GM18498 (cell line): Measurements from ENCODE around the gene MAL.

Experiments
- ATAC-seq: cut with Tn5 transposase; IDR thresholded peaks from one replicate; pipeline ENCODE4 v1.9.1; 2021; ENCODE audit warnings: mild to moderate bottlenecking, moderate library complexity; ENCODE audit not compliant: unreplicated experiment

The MAL gene

DNA sequence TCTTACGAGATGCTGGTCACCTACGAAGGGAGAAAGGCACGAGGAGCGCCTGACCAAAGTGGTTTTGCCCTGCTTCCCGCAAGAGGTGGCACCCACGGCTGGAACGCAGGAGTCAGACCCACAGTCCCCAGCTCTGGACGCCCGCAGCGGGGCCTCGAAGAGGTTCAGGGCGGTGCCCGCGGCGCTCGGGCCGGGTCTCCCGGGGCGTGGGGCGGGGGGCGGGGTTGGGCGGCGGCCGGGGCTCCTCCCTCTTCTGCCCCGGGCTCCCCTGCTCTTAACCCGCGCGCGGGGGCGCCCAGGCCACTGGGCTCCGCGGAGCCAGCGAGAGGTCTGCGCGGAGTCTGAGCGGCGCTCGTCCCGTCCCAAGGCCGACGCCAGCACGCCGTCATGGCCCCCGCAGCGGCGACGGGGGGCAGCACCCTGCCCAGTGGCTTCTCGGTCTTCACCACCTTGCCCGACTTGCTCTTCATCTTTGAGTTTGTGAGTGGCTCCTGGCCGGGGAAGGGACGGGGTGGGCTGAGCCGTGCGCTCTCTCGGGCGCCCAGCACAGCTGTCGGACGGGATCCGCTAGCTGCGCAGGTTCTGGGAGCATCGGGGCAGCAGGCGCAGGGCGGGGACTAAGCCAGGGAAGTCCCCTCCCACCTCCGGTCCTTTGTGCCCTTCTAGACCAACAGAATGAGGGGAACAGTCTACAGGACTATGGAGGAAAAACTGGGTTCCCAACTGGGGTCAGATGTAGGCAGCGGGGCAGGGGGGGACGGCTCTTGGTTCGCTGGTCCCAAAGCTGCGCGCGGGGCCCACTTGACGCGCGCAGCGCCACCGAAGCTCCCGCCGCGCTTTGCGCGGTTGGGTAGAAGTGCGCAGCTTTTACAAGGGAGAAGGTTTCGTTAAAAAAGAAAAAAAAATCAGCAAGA lies at the start of gene MAL:
Gene MAL (plus strand): TSS at position 303 of the 914 bp plus-strand sequence. CDS start 85 bp downstream, at position 388.
- no peak for ATAC-seq

DNA sequence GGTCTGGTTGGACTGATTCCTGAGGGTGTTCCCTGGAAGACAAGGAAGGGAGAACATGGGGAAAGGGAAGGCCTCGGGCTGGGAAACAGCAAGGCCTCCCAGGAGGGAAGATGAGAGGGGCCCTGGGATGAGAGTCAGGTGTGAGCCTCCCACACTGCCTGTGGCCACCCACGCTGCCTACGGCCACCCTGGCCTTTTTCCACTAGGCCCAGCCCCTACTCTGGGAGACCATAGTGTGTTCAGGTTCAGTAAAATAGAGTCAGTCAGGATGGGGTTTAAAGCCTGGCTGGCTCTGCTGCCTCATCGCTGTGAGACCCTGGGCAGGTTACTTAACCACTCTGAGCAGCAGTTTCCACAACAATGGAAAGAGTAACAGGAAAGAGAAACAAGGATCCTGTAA lies 47.7 kb upstream of the MAL start:
- no peak for ATAC-seq

DNA sequence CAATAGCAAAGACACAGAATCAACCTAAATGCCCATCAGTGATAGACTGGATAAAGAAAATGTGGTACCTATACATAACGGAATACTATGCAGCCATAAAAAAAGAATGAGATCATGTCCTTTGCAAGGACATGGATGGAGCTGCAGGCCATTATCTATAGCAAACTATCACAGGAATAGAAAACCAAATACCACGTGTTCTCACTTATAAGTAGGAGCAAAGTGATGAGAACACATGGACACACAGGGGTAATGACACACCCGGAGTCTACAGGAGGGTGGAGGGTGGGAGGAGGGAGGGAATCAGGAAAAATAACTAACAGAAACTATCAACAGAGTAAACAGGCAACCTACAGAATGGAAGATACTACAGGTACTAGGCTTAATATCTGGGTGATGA lies 46.6 kb upstream of the MAL start:
- no peak for ATAC-seq

GRCh38 chr2:94979406-94980375 lies 45.8 kb upstream of the MAL start:
- ATAC-seq: no peak

DNA sequence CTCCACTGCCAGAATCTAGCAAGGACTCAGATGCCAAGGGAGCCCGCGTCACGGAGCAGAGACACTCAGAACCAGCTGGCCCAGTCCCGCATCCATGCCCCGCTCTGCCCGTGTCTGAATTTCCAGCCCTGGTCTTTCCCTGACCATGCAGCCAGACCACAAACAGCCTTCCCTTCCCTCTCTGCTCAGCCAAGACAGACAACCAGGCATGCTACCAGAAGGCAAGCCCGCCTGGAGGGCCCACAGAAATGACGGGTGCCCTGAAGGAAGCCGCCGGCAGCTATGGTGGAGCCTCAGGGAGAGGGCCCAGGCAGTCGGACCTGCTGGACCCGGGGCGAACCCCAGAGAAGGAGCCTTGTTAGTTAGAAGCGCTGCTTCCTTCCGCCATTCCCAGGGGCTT lies 45.1 kb upstream of the MAL start:
- ATAC-seq: no peak

DNA sequence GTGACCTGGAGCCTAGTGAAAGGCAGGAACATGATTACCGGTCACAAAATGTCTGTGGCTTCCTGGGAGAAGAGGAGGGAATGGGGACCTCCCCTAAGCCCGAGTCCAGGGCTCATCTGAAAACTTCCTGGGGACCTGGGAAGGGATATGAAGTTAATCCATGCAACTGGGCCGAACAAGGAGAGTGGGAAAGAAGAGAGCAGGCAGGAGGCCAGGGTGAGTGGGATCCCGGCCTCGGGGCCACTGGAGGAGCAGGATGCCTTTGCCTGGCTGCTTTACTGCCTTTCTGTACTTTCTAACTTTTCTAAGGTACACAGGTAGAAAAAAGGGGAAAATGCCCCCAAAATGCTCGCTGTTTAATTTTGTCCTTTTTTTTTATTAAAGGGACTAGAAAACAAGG lies 43.4 kb upstream of the MAL start:
- no peak for ATAC-seq

- no peak for ATAC-seq
Measured at GRCh38 chr2:94982675-94983074, 42.8 kb upstream of the MAL start.

DNA sequence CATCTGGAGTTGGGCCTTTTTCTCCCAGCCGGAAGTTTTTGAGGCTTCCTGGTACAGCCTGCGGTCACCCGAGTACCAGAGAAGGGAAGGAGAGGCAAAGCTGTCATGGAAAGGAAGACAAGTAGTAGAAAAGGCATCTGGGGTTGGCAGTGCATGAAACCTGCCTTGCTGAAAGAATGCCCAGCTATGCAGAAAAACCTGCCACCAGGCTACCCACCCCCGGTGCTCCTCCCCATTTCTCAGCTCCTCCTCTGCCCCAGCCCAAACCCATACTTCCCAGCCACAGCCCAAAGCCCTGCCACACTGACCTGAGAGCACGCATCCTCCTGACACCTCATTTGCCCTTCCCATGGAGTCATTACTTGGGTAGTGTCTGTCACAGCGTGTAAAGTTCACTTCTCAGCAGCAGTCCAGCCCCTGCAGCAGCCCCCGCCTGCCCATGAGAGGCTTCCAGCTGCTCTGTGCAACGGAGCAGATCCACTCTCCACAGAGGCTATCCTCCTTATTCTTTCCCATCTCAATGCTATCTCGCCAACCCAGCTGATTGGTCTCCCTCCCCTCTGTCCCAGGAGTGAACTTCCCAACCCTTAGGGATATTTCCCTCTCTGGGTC lies 40.4 kb upstream of the MAL start:
- no peak for ATAC-seq

DNA sequence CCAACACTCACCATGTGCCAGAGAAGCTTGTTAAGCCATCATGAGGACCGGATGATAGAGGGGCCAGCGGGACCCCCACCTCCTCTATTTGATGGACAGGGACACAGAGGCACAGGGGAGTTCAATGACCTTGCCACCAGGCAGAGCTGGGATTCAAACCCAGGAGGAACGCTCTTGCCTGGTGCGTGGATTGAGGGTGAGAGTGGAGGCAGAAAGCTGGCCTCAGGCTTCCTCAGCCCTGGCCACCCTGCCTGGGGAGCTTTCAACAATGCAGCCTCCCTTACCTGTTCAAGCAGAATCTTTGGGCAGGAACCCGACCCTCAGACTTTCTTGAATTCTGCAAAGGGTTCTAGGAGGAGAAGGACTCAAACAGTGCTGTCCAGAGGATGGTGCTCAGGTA lies 39.9 kb upstream of the MAL start:
- ATAC-seq: no peak

- ATAC-seq: peak; percentile 86
Measured at GRCh38 chr2:94986392-94986963, 39.0 kb upstream of the MAL start.

DNA sequence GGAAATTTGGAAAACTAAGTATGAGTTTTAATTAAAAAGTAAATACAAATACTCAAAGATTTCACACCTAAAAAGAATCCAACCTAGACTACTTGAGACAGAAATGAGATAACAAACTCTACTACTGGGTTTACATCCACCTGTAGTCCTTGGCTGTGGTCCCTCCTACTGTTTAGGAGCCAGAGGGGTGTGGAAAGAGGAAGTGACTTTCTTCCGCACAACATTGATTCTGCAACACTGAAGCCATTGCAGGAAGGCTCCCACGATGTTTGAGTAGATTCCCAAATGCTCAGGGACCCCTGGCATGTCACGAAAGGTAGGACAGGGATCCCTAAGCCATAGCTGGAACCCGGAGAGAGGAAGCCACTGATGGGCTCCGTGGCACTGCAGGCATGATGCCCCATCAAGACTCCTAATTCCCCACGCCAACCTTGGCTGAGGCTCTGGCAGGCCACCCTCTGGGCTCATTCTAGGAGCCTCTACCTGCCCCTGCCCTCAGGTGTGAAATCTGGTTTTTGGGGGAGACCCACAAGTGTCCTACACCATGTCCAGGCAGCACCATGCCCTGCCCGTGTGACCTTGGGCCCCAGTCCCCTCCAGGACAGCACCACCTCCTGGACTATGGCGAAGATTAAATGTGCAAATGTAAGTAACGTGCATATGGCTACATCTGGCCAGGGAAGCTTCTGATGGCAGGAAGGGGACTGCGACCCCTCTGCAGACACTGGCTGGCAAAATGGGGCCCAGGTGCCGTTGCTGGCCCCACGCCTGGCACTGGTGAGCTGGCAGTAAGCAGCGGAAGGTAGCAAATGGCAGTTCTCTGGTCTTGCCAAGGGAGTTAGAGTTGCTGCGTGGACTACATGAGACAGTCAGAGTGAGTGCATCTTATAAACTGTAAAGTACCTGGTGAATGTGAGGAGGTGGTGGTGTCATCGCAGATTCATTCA lies 38.2 kb upstream of the MAL start:
- no peak for ATAC-seq

DNA sequence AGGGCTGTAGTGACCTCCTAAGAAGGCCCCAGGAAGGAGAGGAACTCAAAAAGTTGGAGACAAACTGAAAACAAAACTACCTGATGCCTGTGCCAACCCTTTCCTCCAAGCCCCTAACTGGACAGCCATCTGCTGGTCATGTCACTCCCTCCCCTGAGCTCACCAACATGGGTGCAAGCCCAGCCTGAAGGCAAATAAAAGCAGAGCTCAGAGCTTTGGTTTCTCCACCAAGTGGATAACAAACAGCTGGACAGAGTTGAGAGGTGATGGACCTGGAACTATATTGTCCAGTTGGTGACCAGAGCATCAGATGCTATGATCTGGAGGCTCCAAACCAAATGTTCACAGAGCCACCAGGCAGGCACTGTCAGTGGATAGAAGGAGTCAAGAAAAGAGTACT lies 34.6 kb upstream of the MAL start:
- no peak for ATAC-seq

DNA sequence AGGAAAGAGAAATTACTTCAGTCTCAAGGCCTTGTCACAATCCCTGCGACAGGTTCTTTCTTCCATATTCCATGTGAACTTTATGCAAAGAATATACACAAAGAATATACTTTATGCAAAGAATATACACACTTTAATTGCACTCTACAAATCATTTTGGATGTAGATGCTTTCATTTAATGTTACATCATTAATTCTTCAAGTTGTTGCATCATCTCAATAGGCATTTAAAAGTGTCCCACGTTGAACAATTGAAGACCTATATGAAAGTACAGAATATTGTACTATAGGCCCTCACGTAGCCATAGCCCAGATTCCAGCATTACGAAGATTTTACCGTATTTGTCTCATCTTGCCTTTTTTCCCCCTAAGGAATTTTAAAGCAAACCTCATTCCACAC lies 33.1 kb upstream of the MAL start:
- no peak for ATAC-seq

DNA sequence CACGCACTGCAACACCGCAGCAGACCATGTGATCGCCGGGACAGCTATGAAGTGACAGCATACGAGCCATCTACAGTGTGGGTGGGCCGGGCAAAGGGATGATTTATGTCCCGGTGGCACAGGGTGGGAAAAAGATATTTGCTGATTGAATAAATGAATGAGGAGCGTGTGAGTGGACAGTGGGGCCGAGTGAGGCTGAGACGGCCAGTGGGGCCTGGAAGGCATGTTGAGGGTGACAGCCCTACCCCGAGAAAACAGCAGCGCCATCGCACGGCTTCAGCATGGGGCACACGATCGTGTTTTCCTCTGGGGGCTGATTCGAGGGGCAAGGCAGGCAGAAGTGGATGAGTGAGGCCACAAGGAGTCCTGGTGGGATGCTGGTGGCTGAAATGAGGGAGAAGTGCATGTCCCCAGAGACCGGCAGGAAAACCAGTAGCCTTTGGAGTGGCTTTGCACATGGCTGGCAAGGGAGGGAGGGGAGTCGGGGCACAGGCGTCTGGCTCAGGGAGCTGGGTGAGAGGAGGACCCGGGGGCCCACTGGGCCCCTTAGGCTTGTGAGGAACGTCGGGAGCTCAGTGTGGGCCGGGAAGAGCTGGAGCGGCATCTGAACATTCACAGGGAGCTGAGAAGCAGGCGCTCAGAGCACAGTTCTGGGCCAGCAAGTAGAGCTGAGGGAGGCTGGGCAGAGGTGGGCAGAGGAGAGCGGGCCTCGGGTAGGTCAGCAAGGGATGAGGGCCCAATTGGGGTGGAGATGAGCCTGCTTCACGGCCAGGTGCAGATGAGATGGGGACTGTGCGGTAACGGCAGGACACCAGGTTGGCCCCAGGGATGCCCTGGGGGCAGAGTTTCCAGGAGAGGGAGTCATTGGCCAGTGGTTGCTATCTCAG lies 32.1 kb upstream of the MAL start:
- no peak for ATAC-seq

- no peak for ATAC-seq
Measured at GRCh38 chr2:94994063-94994913, 31.2 kb upstream of the MAL start.

DNA sequence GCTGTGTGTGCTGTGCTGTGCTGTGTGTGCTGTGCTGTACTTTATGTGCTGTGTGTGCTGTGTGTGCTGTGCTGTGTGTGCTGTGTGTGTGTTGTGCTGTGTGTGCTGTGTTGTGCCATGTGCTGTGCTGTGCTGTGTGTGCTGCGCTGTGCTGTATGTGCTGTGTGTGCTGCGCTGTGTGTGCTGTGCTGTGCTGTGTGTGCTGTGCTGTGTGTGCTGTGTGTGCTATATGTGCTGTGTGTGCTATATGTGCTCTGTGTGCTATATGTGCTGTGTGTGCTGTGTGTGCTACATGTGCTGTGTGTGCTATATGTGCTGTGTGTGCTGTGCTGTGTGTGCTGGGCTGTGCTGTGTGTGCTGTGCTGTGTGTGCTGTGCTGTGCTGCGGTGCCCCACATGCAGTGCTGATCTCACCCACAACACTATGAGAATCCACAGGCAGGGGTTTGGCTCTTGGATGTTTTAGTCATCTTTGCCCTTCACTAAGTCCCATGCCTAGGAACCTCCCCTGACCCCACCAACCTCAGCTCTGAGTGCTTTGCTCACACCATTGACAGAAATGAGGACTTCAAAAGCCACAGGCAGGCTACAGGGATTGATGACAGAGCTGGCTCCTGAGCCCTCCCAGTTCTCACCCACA lies 30.5 kb upstream of the MAL start:
- ATAC-seq: no peak

DNA sequence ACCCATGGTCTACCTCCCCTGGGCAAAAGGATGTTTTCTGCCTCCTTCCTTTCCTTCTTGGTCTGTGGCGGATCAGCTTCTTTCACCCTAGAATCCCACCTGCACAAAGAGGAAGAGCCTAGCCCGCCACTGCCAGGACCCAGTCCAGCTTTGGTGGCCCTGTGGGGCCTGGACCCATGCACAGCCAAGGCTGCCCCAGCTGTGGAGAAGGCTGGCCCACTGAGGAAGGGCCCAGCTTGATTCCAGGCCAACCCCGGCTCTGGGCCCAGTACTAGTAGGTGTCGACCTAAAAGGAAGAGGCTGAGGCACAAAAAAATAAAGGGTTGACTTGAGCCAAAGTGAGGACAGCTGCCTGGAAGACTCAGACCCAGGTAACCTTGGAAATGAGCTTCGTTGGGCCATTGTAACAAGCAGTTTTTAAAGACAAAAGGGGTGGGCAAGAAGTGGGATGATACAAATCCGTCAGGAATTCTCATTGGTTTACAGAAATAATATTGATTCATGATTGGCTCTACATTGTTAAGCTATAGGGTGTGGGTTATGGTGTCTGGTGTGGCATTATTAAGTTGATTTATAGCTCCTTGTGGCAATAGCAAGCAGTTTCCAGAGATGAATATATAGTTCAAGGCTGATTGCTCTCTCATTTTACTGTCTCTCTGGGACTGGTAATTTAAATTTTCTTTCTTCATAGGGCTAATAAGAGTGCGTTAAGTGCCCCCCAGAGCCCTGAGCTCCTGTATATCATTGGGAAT lies 29.8 kb upstream of the MAL start:
- no peak for ATAC-seq
